Esophagus squamous epithelium (tissue), 5 donors: ENCODE results near the gene ZFR2. TPM values are rescaled to one million over a fixed set of nuclear protein-coding genes. Genes with fewer than 3 reads are reported as not detected.

Source experiments
- DNase-seq: peaks from one replicate; lab custom pipeline; 2025; lab: John Stamatoyannopoulos, UW
- H3K27ac ChIP-seq, 4 donors: fragments of 200-600 bp; sonication (generic); one replicate each; pipeline ENCODE4 v1.5.1; 2016 to 2019; ENCODE audit warnings: mild to moderate bottlenecking in 1 of 4
- H3K27me3 ChIP-seq, 4 donors: fragments of 200-600 bp; sonication (generic); 1 replicate in 3 of 4; 2 replicates in 1 of 4; pipeline versions ENCODE4 v1.5.1 to v1.6.0; 2017 to 2021; ENCODE audit warnings: antibody characterized with exemption in 1 of 4
- H3K36me3 ChIP-seq, 3 donors: fragments of 200-600 bp; sonication (generic); one replicate each; pipeline ENCODE4 v1.5.1; 2016 to 2019
- H3K4me1 ChIP-seq, 3 donors: fragments of 200-600 bp; sonication (generic); one replicate each; pipeline ENCODE4 v1.5.1; 2017 to 2019
- H3K4me3 ChIP-seq, 4 donors: fragments of 200-600 bp; sonication (generic); 1 replicate in 3 of 4; 2 replicates in 1 of 4; pipeline ENCODE4 v1.5.1; 2016 to 2019; ENCODE audit warnings: mild to moderate bottlenecking in 2 of 4, moderate library complexity in 1 of 4
- H3K9me3 ChIP-seq, 3 donors: fragments of 200-600 bp; sonication (generic); one replicate each; pipeline ENCODE4 v1.5.1; 2016 to 2019
- POLR2A ChIP-seq, 4 donors: fragments of 450-650 bp; IDR thresholded peaks; one replicate each; pipeline ENCODE4 v1.6.1; 2017; ENCODE audit warnings: antibody characterized with exemption in 4 of 4, mild to moderate bottlenecking in 4 of 4, moderate library complexity in 3 of 4
- WGBS, 2 donors: methylation state at CpG; one replicate each; pipeline ENCODE4 v1.1.5; 2018; 5-methylcytosine and 5-hydroxymethylcytosine counted together
- intact Hi-C: fragments of 100-400 bp; cut with DNase I; formaldehyde crosslinking; loops from one replicate; pipeline ENCODE4 v1.15.0; 2022
- total RNA-seq, 4 donors: library from RNA; depleted of rRNA; stranded (reverse); fragments of >200 nt; gene quantifications; one replicate each; pipeline ENCODE4 v1.1.0, GENCODE V29; 2016
- TF ChIP-seq, protein P1 (sequence below), 6 experiments: fragments of 450-650 bp in 4 of 6; fragments of 200-600 bp in 2 of 6; sonication (generic) in 2 of 6; IDR thresholded peaks; one replicate each; pipeline ENCODE4 v1.5.1; 2016 to 2019; ENCODE audit warnings: antibody characterized with exemption in 6 of 6, mild to moderate bottlenecking in 4 of 6, moderate library complexity in 4 of 6
- donor health status: DM: yes; HTN: yes; CAD: no.

The ZFR2 gene
- total RNA-seq, 4 donors from 2014 or later, result not detected

DNA sequence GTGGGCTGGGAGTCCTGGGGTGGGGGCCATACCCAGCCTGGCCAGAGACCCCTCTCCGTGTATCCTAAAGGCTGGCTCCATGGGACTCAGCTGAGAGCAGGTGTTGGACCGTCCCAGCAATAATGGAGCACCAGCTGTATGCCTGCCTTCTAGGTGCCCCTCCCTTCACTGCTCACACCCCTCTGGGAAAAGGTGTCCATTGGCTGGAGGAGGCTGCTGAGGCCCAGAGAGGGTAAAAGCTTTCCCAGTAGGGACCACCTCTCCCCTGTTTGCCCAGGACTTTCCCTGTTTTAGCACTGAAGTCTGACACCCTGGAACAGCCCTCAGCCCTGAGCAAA is 93.5 kb downstream of the ZFR2 start:
- no peaks in the 10 kb centered on the region for H3K36me3 ChIP-seq
- no peak overlapping the region for H3K4me3 ChIP-seq
- peaks cover 0 to 20% (median 0%) of the 10 kb centered on the region in 4 donors for H3K27me3 ChIP-seq
- H3K9me3 ChIP-seq, result no peaks in the 10 kb centered on the region
- no peak overlapping the region for H3K27ac ChIP-seq
- no peak for TF ChIP-seq POLR2A (IDR thresholded peaks at IDR 0.05)
- TF ChIP-seq, protein P1, sequence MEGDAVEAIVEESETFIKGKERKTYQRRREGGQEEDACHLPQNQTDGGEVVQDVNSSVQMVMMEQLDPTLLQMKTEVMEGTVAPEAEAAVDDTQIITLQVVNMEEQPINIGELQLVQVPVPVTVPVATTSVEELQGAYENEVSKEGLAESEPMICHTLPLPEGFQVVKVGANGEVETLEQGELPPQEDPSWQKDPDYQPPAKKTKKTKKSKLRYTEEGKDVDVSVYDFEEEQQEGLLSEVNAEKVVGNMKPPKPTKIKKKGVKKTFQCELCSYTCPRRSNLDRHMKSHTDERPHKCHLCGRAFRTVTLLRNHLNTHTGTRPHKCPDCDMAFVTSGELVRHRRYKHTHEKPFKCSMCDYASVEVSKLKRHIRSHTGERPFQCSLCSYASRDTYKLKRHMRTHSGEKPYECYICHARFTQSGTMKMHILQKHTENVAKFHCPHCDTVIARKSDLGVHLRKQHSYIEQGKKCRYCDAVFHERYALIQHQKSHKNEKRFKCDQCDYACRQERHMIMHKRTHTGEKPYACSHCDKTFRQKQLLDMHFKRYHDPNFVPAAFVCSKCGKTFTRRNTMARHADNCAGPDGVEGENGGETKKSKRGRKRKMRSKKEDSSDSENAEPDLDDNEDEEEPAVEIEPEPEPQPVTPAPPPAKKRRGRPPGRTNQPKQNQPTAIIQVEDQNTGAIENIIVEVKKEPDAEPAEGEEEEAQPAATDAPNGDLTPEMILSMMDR (IDR thresholded peaks at IDR 0.05), result no peak
- peaks cover 0 to 5% (median 0%) of the 10 kb centered on the region in 3 donors for H3K4me1 ChIP-seq
- intact Hi-C loops, result no loop called here
- DNase-seq, result no peak
- no CpG with 5 or more reads among the region's 2 CpGs for WGBS, 2 donors

DNA sequence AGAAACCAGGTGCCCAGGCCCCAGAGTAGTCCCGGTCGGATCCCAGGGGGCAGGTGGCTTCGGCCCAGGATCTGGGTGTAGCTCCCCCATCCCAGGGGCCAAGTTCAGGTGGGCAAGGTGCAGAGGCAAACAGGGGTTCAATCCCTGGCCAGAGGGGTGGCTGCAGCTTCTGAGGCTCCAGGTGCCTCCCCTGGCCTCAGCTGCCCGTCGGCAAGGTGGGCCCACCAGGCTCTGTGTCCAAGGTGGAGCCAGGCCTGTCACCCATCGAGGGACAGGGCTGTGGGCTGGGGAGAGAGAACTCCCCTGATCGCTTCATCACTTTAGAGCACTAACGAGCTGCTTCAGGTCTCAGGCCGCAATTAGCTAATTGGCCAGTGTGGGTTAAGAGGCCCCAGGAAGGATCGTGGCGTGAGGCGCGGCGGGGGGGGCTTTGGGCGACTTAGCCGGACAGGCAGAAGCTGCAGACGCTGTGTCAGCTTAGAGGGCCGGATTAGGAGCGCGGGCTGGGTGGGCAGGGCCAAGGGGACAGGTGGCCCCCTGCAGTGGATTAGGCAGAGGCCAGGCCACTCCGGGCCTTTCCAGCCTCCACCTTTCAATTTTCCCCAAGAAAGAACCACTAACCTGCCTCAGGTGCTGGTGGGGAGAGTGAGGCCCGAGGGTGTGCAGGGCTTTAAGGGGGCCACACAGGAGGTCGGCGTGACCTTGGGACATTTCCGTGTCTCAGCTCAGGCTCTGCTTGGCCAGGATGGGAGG is 94.0 kb downstream of the ZFR2 start:
- Histone ChIP-seq H3K4me1 (peaks cover 0 to 5% (median 0%) of the 10 kb centered on the region in 3 donors), H3K36me3 (peaks cover 0 to 3% (median 0%) of the 10 kb centered on the region in 3 donors), H3K27ac (no peak overlapping the region), H3K4me3 (no peak overlapping the region), H3K9me3 (no peaks in the 10 kb centered on the region), H3K27me3 (peaks cover 0 to 20% (median 0%) of the 10 kb centered on the region in 4 donors)
- intact Hi-C loops, result no loop called here
- TF ChIP-seq POLR2A (IDR thresholded peaks at IDR 0.05), result no peak
- TF ChIP-seq, protein P1 (IDR thresholded peaks at IDR 0.05), result no peak
- no peak for DNase-seq
- 76% methylated on average over 3 of the region's 25 CpGs; no CpG with 5 or more reads in 1 of the 2 donors for WGBS, 2 donors

DNA sequence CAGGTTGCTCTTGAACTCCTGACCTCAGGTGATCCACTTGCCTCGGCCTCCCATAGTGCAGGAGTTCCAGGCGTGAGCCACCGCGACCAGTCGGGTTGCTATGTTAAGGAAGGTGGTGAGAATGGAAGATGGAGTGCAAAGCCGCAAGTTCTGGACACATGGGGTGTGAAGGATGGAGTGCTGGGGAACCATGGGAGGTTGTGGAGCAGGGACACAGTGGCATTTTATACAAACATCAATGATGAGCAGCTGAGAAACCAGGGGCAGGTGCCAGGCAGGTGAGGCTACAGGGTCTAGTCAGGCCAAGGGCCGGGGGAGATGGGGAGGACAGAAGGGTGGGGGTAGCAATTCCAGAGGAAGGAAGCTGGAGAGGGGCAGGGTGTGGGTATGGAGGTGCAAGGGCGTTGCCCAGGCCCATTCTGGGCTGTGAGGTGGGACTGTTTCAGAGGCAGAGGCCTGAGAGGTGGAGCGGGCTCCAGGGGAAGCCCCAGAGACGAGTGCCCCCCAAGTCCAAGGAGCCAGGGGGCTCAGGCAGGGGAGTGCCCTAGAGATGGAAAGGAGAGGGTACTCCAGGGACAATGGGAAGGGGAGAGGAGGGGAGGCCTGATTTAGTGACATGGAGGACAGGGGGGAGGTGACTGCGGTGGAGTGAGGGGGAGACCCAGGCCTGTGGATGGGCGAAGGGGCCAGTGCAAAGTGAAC is 94.9 kb downstream of the ZFR2 start:
- Histone ChIP-seq H3K9me3 (no peaks in the 10 kb centered on the region), H3K27me3 (peaks cover 0 to 14% (median 0%) of the 10 kb centered on the region in 4 donors), H3K4me1 (peaks cover 0 to 5% (median 0%) of the 10 kb centered on the region in 3 donors), H3K4me3 (no peak overlapping the region), H3K27ac (no peak overlapping the region), H3K36me3 (peaks cover 0 to 11% (median 0%) of the 10 kb centered on the region in 3 donors)
- intact Hi-C loops, result no loop called here
- DNase-seq, result no peak
- WGBS, 2 donors, result 77 to 85% methylated on average over 11 to 12 of the region's 12 CpGs
- no peak for TF ChIP-seq POLR2A (IDR thresholded peaks at IDR 0.05)
- TF ChIP-seq, protein P1 (IDR thresholded peaks at IDR 0.05), result no peak

DNA sequence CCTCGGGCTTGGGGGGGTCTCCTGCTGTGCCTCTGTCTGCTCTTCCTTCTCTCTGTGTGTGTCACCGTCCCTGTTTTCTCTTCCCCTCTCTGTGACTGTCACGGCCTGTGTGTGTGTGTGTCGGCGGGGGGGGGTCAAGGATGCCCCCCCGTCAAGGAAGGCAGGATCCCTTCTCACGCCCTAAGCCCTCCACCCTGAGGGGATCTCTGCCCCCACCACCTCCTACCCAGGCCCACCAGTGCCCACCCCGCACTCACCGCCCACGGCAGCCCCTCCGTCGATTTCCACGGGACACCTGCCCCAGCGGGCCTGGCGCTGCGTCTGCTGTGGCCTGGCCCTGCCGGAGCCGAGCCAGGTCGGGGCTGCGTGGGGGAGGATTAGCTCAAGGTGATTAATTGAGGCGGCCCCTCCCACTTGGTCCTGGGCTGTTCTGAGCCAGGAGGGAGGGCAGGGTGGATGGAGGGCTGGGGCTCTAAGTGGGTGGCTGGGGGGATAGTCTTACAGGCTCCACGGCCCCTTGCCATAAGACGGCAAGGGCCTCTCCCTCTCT is 96.9 kb downstream of the ZFR2 start, which contains the start of gene RAX2:
RAX2 (minus strand) TSS at position 323 of the 550 bp plus-strand sequence. CDS start 486 bp downstream, outside the sequence.
- H3K4me3 ChIP-seq, result no peak within 1 kb of the TSS
- 0 to 43% methylated on average over 1 to 4 of the region's 23 CpGs for WGBS, 2 donors
- peaks cover 0 to 31% (median 3%) of the 10 kb centered on the region in 3 donors for H3K36me3 ChIP-seq
- no peak for DNase-seq
- H3K9me3 ChIP-seq, result no peaks in the 10 kb centered on the region
- no peak within 1 kb of the TSS for H3K27ac ChIP-seq
- peaks cover 0 to 5% (median 0%) of the 10 kb centered on the region in 3 donors for H3K4me1 ChIP-seq
- no peak for TF ChIP-seq POLR2A (IDR thresholded peaks at IDR 0.05)
- peaks cover 0 to 10% (median 0%) of the 10 kb centered on the region in 4 donors for H3K27me3 ChIP-seq
- intact Hi-C loops, result no loop called here

DNA sequence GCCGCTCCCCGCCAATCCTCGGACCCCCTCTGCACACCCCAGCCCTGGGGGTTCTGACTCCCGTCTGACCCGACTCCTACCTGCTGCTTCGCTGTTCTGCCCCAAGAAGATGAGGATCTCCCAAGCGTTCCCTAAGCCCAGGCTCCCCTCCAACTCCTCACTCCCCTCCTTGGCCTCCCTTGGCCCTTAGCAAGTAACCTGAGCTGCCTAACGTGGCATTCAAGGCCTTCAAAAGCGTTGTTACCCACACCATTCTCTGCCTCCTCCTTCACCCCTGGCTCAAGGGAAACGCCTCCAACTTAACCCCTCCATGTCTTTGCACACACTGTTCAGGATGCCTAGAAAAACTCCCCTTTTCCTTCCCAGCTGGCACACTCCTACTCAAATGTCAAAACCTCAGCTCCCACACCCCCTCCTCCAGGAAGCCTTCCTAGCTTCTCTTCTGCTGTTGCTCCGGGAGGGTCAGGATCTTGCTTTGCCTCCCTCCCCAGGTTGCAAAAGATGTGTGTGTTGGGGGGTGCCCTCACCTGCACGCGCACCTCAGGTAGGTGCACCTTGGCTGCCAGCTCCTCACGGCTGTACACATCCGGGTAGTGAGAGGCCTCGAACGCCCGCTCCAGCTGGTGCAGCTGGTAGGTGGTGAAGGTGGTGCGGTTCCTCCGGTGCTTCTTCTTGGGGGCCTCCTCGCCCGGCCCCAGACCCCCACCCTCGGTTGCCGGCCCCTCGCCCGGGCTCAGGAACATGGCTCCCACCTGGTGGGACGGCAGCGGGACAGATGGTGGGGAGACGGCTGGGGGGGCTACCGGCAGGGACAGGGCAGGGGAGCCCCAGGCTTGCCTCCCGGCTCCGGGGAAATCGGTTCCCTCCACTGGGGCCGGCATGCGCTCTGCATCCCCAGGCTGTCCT is 97.6 kb downstream of the ZFR2 start:
- Histone ChIP-seq H3K4me1 (peaks cover 0 to 5% (median 0%) of the 10 kb centered on the region in 3 donors), H3K4me3 (no peak overlapping the region), H3K27me3 (peaks cover 0 to 10% (median 0%) of the 10 kb centered on the region in 4 donors), H3K9me3 (no peaks in the 10 kb centered on the region), H3K36me3 (peaks cover 0 to 38% (median 3%) of the 10 kb centered on the region in 3 donors), H3K27ac (no peak overlapping the region)
- no peak for DNase-seq
- intact Hi-C loops, result no loop called here
- TF ChIP-seq, protein P1 (IDR thresholded peaks at IDR 0.05), result no peak
- no peak for TF ChIP-seq POLR2A (IDR thresholded peaks at IDR 0.05)
- 80 to 83% methylated on average over 16 to 29 of the region's 35 CpGs for WGBS, 2 donors
